GM12878 (cell line): ENCODE measurements around the gene COL19A1. TPM values are rescaled to one million over a fixed set of nuclear protein-coding genes. Genes with fewer than 3 reads are reported as not detected.

Experiments
- ATAC-seq: fragments of 200-7000 bp; cut with Tn5 transposase; 3 replicates; pipeline ENCODE4 v1.9.1; 2020; ENCODE audit warnings: mild to moderate bottlenecking, moderate library complexity
- BruUV-seq: library from RNA; stranded (reverse); fragments of 400-500 nt; replicated peaks from 2 replicates; lab custom pipeline; 2021; lab: Mats Ljungman, UMichigan
- CTCF ChIA-PET: fragments of 300-600 bp; sonication (Branson Sonifier 250); formaldehyde crosslinking; extraction: SDS; loops from one replicate; lab custom pipeline; 2021; ENCODE audit warnings: inconsistent platforms; lab: Yijun Ruan, JAX
- POLR2A ChIA-PET: fragments of 350-600 bp; formaldehyde crosslinking; extraction: SDS; loops from one replicate; lab custom pipeline; 2021; ENCODE audit warnings: inconsistent platforms; lab: Charles Lee
- RAD21 ChIA-PET: fragments of 300-600 bp; sonication (Branson Sonifier 250); formaldehyde crosslinking; loops from one replicate; lab custom pipeline; 2023; ENCODE audit warnings: antibody characterized with exemption; ENCODE audit not compliant: unreplicated experiment; lab: Charles Lee
- SMC1A ChIA-PET: fragments of 300-600 bp; sonication (Branson Sonifier 250); formaldehyde crosslinking; loops from one replicate; lab custom pipeline; 2023; ENCODE audit not compliant: unreplicated experiment, uncharacterized antibody; lab: Charles Lee
- DNase-seq: peaks from one replicate; pipeline ENCODE4 v3.0.0-alpha.2; 2011; ENCODE audit warnings: low read depth, low spot score
- FAIRE-seq: peaks from 3 replicates; lab custom pipeline; 2011; peaks lifted over from hg19 to GRCh38; lab: Jason Lieb, UNC
- H2AFZ ChIP-seq: 2 replicates; pipeline ENCODE4 v1.6.0; 2011; ENCODE audit warnings: low read depth, low read length, control low read depth; ENCODE audit not compliant: control insufficient read depth
- H3K27ac ChIP-seq: 2 replicates; pipeline ENCODE4 v1.5.1; 2011; ENCODE audit warnings: control low read depth; ENCODE audit not compliant: control insufficient read depth, insufficient read depth
- H3K27me3 ChIP-seq, 2 experiments: replicated peaks in 1 of 2; 2 replicates each; pipeline versions ENCODE4 v1.6.0 to v1.6.1; 2011; ENCODE audit warnings: low read length in 1 of 2; ENCODE audit not compliant: control insufficient read depth in 2 of 2, insufficient read depth in 2 of 2
- H3K36me3 ChIP-seq, 2 experiments: 2 replicates each; pipeline ENCODE4 v1.5.1; 2011; ENCODE audit warnings: low read length in 1 of 2; ENCODE audit not compliant: control insufficient read depth in 2 of 2, insufficient read depth in 2 of 2
- H3K4me1 ChIP-seq: 2 replicates; pipeline ENCODE4 v1.6.1; 2011; ENCODE audit warnings: mild to moderate bottlenecking, low read length, moderate library complexity, mixed read lengths; ENCODE audit not compliant: control insufficient read depth, insufficient read depth
- H3K4me2 ChIP-seq: 2 replicates; pipeline ENCODE4 v1.6.0; 2011; ENCODE audit warnings: control low read depth; ENCODE audit not compliant: control insufficient read depth, insufficient read depth
- H3K4me3 ChIP-seq: fragments of 200-600 bp; sonication (generic); 2 replicates; pipeline ENCODE4 v1.5.1; 2016
- H3K79me2 ChIP-seq: 2 replicates; pipeline ENCODE4 v1.6.0; 2011; ENCODE audit warnings: low read length; ENCODE audit not compliant: control insufficient read depth, insufficient read depth
- H3K9ac ChIP-seq: 2 replicates; pipeline ENCODE4 v1.8.0; 2011; ENCODE audit warnings: low read length, control low read depth, mixed read lengths; ENCODE audit not compliant: control insufficient read depth, insufficient read depth
- H3K9me3 ChIP-seq: replicated peaks from 3 replicates; pipeline ENCODE4 v1.5.1; 2011; ENCODE audit warnings: mild to moderate bottlenecking, low read length; ENCODE audit not compliant: control insufficient read depth, insufficient read depth
- H4K20me1 ChIP-seq: 2 replicates; pipeline ENCODE4 v1.6.0; 2011; ENCODE audit not compliant: control insufficient read depth, insufficient read depth
- WGBS: methylation state at CpG from one replicate; pipeline ENCODE4 v1.1.6; 2016; ENCODE audit warnings: low lambda C conversion rate; ENCODE audit not compliant: insufficient replicate concordance, insufficient coverage; ENCODE audit errors: missing lambda C conversion rate; 5-methylcytosine and 5-hydroxymethylcytosine counted together
- in situ Hi-C: fragments of 300-500 bp; cut with MboI; formaldehyde crosslinking; loops from 9 replicates; pipeline ENCODE4 v1.14.3; 2018; ENCODE audit warnings: mixed read lengths
- intact Hi-C: fragments of 100-400 bp; cut with micrococcal nuclease; formaldehyde crosslinking; loops from one replicate; pipeline ENCODE4 v1.14.2; 2022; ENCODE audit not compliant: unreplicated experiment
- polyA plus RNA-seq, 11 experiments: library from polyadenylated mRNA; depleted of rRNA in 4 of 11; unstranded in 6 of 11; stranded (reverse) in 5 of 11; fragments of >200 nt; fragmentation: Nextera tagmentation in 4 of 11; fragmentation: Illumina TruSeq in 1 of 11; extraction: Ambion mirVana in 4 of 11; extraction: Trizol in 1 of 11; gene quantifications; 1 replicate in 1 of 11; 2 replicates in 10 of 11; pipeline versions ENCODE4 v1.2.1 to v1.2.3, GENCODE V29; 2011 to 2016; ENCODE audit warnings: inconsistent platforms in 2 of 11, missing spikeins in 2 of 11, low read depth in 1 of 11
- total RNA-seq, 4 experiments: library from RNA; depleted of rRNA in 3 of 4; stranded (reverse); fragments of >200 nt in 3 of 4; fragmentation: Illumina TruSeq in 1 of 4; extraction: Trizol in 1 of 4; gene quantifications; 2 replicates each; pipeline versions ENCODE4 v1.2.1 to v1.2.3, GENCODE V29; 2013 to 2021
- TF ChIP-seq, protein P1 (sequence below): fragments of 450-650 bp; IDR thresholded peaks from 2 replicates; pipeline ENCODE4 v1.6.1; 2016; ENCODE audit warnings: mild to moderate bottlenecking
- TF ChIP-seq, protein P2 (sequence below): IDR thresholded peaks from 2 replicates; pipeline ENCODE4 v1.6.1; 2011; ENCODE audit warnings: borderline replicate concordance, low read depth, mild to moderate bottlenecking, moderate library complexity, low read length; ENCODE audit not compliant: insufficient read depth, poor library complexity, severe bottlenecking

COL19A1 gene
- total and polyA plus RNA-seq, 10 of the 15 experiments (the other 5 are each of a cell fraction or from before 2014, with no cell fraction given) = 1.1 to 13.5 (median 4.1) TPM

DNA sequence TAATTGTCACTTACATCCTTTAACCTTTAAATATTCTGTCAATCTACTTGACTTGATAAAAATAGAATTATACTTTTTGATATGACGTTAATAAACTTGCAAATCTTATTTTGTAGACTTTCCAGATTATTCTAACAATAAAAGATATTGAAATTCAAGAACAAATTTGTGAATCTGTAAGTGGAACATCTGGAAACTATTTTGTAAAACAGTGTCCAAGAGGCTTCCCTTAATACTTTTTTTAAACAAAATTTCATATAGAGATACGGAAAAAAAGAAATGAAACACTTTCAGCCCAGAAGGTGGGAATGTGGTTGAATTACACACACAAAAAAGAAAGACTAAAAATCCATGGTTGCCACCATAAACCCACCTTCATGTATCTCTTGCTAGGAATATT, 174.4 kb downstream of the COL19A1 start:
- no peak overlapping the region for H3K4me2 ChIP-seq
- no peak overlapping the region for H3K9ac ChIP-seq
- 79% methylated on average over 2 of the region's 2 CpGs for WGBS
- no peak for DNase-seq
- no peak for FAIRE-seq
- in situ Hi-C loops = no loop called here
- H3K9me3 ChIP-seq = no peaks in the 10 kb centered on the region
- no peak for ATAC-seq
- ChIA-PET SMC1A (interaction anchor here (0.7 to 2.0 kb wide), 3 partner anchors 10 to 200 kb away, joined by 3 to 5 read pairs (median 3); no protein-coding TSS in a partner anchor), CTCF (no interaction called here), RAD21 (no interaction called here), POLR2A (interaction anchor here (0.6 kb wide), 1 partner anchor 270 kb away, joined by 3 read pairs; no protein-coding TSS in a partner anchor)
- peaks cover 0 to 5% of the 10 kb centered on the region in 2 experiments; a peak in 2 of 4 replicates for H3K36me3 ChIP-seq
- no peak overlapping the region for H3K27ac ChIP-seq
- intact Hi-C loops = no loop called here
- no TSS peak for BruUV-seq
- TF ChIP-seq, protein P1, sequence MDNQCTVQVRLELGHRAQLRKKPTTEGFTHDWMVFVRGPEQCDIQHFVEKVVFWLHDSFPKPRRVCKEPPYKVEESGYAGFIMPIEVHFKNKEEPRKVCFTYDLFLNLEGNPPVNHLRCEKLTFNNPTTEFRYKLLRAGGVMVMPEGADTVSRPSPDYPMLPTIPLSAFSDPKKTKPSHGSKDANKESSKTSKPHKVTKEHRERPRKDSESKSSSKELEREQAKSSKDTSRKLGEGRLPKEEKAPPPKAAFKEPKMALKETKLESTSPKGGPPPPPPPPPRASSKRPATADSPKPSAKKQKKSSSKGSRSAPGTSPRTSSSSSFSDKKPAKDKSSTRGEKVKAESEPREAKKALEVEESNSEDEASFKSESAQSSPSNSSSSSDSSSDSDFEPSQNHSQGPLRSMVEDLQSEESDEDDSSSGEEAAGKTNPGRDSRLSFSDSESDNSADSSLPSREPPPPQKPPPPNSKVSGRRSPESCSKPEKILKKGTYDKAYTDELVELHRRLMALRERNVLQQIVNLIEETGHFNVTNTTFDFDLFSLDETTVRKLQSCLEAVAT = no peak
- TF ChIP-seq, protein P2, sequence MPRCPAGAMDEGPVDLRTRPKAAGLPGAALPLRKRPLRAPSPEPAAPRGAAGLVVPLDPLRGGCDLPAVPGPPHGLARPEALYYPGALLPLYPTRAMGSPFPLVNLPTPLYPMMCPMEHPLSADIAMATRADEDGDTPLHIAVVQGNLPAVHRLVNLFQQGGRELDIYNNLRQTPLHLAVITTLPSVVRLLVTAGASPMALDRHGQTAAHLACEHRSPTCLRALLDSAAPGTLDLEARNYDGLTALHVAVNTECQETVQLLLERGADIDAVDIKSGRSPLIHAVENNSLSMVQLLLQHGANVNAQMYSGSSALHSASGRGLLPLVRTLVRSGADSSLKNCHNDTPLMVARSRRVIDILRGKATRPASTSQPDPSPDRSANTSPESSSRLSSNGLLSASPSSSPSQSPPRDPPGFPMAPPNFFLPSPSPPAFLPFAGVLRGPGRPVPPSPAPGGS = no peak
- no peaks in the 10 kb centered on the region for H4K20me1 ChIP-seq
- H3K27me3 ChIP-seq = no peaks in the 10 kb centered on the region
- H3K4me3 ChIP-seq = no peak overlapping the region
- no peak overlapping the region for H2AFZ ChIP-seq
- no peaks in the 10 kb centered on the region for H3K4me1 ChIP-seq
- no peaks in the 10 kb centered on the region for H3K79me2 ChIP-seq
